ENCODE measurements around the gene FLNA.
A peak's percentile ranks its signal among the peaks of the same experiment; 100 is the strongest.
"Not testable (repeated sequence)": the region's sequence is repeated elsewhere in the genome, so short reads cannot be mapped to it uniquely, and the experiment has no call there.

FLNA gene, protein sequence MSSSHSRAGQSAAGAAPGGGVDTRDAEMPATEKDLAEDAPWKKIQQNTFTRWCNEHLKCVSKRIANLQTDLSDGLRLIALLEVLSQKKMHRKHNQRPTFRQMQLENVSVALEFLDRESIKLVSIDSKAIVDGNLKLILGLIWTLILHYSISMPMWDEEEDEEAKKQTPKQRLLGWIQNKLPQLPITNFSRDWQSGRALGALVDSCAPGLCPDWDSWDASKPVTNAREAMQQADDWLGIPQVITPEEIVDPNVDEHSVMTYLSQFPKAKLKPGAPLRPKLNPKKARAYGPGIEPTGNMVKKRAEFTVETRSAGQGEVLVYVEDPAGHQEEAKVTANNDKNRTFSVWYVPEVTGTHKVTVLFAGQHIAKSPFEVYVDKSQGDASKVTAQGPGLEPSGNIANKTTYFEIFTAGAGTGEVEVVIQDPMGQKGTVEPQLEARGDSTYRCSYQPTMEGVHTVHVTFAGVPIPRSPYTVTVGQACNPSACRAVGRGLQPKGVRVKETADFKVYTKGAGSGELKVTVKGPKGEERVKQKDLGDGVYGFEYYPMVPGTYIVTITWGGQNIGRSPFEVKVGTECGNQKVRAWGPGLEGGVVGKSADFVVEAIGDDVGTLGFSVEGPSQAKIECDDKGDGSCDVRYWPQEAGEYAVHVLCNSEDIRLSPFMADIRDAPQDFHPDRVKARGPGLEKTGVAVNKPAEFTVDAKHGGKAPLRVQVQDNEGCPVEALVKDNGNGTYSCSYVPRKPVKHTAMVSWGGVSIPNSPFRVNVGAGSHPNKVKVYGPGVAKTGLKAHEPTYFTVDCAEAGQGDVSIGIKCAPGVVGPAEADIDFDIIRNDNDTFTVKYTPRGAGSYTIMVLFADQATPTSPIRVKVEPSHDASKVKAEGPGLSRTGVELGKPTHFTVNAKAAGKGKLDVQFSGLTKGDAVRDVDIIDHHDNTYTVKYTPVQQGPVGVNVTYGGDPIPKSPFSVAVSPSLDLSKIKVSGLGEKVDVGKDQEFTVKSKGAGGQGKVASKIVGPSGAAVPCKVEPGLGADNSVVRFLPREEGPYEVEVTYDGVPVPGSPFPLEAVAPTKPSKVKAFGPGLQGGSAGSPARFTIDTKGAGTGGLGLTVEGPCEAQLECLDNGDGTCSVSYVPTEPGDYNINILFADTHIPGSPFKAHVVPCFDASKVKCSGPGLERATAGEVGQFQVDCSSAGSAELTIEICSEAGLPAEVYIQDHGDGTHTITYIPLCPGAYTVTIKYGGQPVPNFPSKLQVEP (N-terminal part only)

DNA sequence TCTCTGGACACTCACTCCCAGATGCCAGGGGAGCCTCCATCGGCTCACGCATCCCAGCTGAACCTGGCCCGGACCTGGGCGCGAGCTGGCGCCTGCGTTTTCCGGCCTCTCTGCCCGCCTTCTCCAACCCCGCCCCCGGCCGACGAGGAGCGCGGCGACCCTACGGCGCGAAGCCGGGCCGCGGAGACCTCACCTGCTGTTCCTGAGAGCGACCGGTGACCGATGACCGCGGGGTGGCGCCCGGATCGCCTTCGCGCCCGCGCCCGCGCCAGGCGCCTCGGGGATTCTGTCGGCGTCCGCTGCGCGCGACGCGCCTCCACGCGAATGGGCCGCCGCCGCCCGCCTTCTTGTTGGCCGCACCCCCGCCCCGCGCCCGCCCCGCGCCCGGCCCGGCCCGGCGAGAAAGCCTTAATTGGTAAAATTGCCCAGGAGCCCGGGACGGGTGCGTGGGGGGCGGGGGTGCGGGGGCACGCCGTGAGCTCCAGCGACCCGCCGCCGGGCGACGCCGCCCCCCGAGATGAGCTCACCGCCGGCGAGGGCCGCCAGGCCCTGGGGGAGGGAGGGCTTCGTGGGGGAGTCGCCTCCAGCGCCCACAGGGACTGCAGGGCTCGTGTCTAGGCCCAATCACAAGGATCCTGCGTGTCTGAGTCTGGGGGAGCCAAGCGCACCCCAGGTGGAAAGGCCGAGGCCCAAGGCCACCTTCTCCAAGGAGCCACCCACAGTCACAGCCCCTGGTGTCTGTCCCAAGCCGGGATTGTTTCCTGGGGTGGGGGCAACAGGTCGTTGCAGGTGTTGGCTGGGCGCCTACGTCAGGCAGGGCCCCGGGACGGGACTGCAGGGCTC, at the start of gene FLNA:
FLNA (minus strand) TSS at position 322 of the 843 bp plus-strand sequence. CDS start 3,389 bp downstream, outside the sequence.
- no peak for DNase-seq (ENCODE audit: low read depth in 2 of 2)

DNA sequence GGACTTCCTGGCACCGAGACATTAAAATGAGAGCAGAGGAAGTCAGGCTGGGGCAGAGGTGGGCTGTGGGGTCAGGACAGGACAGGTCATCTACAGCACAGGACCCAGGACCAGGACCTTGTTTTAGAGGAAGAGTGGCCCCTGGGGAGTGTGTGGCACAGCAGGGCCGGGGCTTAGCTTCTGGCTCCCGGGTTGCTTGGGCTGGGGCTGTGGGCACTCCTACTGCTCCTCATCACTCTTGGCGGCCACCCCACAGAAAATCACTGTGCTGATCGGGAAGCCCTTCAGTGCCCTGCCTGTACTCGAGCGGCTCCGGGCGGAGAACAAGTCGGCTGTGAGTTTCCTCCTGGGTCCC, 45.9 kb upstream of the FLNA start:
- no peak for DNase-seq (ENCODE audit: low read depth in 2 of 2)

DNA sequence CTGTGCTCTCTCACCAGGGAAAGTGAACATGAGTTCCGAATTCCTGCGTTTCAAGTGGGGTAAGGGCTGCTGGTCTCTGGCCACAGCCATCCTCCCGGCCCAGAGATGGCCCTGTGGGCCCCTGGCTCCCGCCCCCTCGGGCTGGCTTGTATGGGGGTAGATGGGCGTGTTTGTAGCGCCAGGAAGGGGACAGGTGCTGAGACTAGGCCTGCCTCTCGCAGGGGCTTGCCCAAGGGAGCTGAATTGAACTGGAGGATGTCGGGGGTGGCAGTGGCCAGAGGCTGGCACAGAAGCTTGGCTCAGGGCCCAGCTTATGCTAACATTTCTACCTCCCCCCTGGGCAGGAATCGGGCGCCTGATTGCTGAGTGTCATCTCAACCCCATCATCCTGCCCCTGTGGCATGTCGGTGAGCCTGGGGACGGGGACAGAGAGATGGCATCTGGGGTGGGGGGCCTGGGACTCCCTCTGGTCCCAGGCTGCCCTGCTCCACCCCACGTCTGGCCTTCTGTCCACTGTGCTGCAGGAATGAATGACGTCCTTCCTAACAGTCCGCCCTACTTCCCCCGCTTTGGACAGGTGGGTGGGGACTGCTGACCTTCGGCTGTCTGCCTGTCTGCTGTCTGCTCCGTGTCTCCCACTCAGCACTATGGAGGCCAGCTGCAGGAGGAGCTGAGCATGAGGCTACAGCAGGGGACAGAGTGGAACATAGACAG, 45.4 kb upstream of the FLNA start:
- DNase-seq (ENCODE audit: low read depth in 2 of 2): no peak

DNA sequence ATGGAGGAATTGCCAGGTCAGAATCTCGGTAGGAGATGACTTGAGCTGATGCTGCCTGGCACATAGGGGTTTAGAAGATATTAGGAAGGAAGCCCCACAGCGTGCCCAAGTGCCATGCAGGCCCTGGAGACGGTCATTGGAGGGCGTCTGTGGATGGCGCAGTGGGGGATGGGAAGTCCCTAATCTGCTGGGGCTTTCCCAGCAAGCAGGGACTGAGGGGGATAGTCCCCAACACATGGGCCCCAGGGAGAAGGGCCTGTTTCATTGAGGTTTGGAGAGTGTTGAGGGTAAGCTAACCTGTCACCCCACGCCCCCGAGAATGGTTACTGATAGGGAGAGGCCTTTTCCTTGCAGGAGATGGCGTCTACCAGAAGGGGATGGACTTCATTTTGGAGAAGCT, 44.8 kb upstream of the FLNA start:
- no peak for DNase-seq (ENCODE audit: low read depth in 2 of 2)

DNA sequence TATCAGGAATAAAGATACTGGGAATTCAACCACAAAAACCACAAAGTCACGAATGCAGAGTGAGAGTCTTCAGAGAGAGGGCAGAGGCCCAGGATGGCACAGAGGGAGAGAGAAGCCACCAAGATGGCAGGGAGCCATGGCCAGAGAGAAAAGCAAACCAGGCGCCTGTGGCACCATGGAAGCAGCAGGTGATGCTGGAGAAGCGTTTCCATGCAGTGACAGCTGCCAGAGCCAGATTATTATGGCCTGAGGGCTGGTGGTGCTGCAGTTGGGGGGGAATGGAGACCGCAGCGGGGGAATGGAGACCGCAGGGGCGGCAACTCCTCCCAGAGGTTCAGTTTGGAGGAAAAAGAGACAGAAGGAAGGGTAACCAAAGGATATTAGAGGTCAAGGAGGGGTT, 42.7 kb upstream of the FLNA start:
- DNase-seq (ENCODE audit: low read depth in 2 of 2): no peak

DNA sequence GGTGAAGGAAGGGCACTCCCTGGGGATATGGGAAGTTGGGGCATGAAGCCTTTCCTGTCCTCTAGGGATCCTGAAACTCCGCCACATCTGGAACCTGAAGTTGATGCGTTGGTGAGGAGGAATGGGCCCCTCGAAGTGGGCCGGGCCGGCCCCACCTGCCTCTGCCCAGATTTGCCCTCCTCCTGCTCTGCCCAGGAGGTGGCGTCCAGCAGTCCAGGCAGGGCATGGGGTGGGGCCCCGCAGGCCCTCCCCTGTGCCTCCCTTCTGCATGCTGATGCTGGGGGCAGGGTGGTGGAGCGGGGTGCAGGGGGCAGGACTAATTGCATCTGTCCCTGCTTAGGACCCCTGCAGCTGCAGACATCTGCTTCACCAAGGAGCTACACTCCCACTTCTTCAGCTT, 38.7 kb upstream of the FLNA start:
- no peak for DNase-seq (ENCODE audit: low read depth in 2 of 2)

DNA sequence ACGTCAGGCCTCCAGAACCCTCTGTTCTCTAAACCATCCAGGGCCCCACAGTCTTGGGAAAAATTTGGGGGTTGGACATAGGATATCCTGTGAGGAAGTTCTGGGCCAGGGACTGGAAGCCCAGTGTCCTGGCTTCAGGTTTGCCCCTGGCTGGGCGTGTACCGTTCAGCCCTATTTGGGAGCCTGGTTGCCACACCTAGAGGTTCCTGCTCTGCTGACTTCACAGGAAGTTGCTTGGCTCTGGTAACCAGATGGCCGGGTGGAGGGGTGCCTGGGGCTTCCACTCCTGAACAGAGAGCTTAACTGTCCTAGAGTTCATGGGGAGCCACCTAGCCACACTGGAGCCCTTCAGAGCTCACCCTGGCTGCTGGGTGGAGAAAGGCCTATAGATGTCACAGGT, 38.0 kb upstream of the FLNA start:
- no peak for DNase-seq (ENCODE audit: low read depth in 2 of 2)

DNA sequence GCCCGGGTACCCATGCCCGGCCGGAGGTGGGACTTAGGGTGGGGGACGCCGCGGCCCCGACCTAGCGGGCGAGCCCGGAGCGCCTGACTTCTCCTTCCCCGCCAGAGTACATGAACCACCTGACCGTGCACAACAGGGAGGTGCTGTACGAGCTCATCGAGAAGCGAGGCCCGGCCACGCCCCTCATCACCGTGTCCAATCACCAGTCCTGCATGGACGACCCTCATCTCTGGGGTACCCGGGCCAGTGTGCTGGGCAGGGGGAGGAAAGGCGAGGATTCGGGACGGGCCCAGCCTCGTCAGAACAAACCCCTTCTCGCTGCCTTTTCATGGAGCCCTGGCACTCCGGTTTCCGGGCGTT, 37.5 kb upstream of the FLNA start:
- DNase-seq (ENCODE audit: low read depth in 2 of 2): peak in 1 of 2 donors; percentile 30

DNA sequence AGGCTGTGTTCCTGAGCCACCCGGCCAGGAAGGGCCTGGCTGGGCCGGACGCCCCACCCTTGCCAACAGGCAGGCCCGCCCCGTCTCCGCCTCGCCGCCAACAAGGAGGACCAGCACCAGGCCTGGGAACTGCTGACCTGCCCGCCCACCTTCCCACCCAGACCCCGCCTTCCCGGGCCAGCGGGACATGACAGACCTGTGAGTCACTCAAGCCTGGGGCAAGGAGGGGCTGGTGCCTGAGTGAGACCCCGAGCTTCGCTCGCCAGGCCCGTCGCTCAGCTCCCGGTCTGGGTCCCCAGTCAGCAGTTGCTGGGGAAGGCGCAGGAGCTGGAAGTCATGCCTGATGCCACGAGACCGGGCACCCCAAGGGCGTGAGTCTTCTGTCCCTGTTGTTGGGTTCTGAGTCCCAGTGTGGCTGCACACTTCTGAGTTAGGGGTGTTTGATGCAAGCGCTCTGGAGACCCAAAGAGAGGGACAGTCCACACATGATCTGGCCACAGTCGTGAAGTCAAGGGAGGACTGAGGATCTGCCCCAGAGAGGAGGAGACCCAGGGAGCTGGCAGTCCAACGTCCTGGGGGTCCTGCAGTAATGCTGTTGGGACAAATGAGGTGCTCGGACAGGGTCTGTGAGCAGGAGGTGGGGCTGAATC, 34.9 kb upstream of the FLNA start, which contains the start of gene DNASE1L1:
DNASE1L1 (minus strand) TSS at position 33 of the 650 bp plus-strand sequence. CDS start 3,686 bp downstream, outside the sequence.
- no peak for DNase-seq (ENCODE audit: low read depth in 2 of 2)

DNA sequence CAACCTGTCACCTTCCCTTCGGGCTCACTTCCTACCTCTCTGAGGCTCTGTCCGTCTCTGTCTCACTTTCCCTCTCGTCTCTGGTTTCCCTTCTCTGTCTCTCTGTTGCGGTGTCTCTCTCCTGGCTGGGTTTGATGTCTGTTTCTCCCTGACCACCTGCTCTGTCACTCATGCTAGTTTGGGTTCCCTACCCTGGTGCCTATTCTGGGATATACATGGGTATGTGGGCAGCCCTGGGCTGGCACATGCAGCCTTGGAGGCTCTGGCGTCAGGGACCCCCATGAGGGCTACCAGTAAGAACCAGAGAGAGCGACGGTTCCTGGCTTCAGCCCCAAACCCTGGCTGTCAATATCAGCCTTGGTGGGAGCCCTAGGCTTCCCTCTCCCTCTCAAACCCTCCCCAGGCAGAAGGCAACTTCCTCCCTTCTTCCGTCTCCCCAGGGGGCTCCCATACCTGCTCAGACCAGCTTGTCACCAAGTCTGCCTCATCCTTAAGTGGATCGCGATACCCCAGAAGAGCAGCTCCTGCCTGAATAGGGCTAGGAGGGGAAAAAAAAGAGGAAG, 34.3 kb upstream of the FLNA start:
- no peak for DNase-seq (ENCODE audit: low read depth in 2 of 2)

DNA sequence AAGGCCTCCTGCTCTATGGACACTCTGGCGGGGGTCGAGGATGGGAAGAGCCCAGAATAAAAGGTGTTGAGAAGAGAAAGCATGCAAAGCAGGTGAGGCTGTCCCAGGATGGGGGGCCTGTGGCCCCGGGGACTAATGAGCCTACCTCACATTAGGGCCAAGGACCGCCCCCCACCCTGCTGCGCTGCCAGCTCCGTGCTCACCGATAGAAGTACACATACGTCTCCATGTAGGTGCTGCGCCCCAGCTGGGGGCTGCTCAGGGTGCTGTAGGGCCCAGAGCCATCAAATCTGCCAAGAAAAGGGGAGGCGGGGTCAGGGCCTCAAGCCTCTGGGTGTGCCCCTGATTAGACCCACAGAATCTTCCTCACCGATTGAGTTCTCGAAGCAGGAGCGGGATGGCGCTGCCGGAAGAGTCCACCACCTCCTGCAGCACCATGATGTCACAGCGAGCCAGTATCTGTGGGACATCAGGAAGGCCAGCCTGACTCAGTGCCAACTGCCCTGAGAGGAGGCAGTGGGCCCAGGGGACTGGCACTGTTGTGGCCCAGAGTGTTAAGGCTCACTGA, 30.3 kb upstream of the FLNA start:
- no peak for DNase-seq (ENCODE audit: low read depth in 2 of 2)

DNA sequence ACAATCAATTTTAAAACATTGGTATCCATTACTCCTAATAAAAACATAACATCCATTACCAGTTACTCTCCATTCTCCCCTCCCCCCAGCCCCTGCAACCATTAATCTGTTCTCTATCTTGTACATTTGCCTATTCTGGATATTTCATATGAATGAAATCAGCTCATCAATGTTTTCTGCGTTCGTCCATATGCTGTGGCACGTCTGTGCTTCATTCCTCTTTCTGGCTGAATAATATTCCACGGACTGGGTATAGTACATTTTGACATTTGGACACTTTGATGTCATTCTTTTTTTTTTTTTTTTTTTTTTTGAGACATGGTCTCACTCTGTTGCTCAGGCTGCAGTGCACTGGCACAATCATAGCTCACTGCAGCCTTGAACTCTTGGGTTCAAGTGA, 29.4 kb upstream of the FLNA start:
- no peak for DNase-seq (ENCODE audit: low read depth in 2 of 2)

DNA sequence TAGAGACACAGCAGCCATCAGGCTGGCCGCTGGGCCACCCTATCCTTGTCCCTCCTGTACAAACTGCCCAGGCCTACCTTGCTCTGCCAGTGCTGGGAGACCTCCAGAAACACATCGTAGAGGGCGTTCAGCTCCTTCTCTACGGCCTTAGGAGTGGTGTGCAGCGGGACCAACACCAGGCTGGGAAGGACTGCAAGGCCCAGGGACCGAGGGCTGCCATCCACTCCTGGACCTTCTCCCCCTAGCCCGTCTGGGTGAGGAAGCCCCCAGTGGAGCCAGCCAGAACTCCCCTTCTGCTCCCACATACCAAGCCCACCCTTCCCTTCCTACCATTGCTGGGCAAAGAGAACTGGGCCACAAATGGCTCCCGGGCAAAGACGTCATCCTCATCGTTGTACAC, 28.8 kb upstream of the FLNA start:
- no peak for DNase-seq (ENCODE audit: low read depth in 2 of 2)

DNA sequence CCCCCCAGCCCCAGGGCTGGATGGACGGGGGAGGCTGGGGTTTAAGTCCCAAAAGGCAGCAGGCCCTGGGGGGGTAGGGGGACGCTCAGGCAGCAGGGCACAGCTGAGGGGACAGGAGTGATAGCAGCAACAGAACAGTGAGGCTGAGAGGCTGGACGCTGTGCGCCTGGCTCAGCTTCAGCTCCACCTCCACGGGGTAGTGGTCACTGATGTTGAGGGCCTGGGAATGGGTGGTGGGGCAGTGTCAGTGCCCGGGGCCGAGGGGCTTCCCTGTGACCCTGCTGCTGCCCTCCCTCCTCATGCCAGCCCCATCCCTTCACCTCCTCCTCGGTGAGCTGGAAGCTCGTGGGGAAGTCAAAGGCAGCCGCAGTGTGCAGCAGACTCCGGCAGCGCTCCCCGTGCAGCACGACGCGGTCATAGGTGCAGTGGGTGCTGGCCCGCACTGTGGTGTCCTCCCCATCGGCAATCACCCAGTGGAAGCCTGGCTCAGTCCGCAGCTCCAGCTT, 28.2 kb upstream of the FLNA start:
- DNase-seq (ENCODE audit: low read depth in 2 of 2): no peak

DNA sequence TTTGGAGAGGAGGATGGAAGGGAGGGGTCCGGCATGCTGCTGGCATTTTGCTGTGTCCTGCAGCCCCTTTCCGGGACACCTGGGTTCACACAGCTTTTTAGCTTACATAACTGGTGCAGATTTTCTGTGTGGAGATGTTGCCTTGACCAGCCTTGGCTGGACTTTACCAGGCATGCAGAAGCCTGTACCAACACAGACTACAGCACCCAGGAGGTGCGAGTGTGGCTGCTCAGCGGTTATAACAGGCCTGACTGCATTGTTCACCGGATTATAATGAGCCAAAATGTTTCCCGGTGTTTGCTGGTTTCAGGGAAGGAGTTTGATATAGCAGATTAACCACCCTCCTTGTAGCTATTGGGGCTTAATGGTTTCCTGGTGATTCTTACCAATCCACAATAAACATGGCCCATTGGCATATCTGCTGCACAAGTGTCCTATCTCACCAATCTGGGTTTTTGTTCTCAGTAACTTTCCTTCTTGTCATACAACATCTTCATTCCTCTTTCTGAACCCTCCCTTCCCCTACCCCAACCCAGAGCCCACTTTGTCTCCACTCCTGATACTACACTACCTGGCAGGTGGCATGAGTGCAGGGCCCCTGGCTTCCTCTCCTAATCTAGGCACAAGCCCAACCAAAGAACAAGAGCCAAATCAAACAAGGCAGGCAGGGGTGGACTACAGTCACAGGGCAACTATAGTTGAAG, 27.6 kb upstream of the FLNA start:
- no peak for DNase-seq (ENCODE audit: low read depth in 2 of 2)

DNA sequence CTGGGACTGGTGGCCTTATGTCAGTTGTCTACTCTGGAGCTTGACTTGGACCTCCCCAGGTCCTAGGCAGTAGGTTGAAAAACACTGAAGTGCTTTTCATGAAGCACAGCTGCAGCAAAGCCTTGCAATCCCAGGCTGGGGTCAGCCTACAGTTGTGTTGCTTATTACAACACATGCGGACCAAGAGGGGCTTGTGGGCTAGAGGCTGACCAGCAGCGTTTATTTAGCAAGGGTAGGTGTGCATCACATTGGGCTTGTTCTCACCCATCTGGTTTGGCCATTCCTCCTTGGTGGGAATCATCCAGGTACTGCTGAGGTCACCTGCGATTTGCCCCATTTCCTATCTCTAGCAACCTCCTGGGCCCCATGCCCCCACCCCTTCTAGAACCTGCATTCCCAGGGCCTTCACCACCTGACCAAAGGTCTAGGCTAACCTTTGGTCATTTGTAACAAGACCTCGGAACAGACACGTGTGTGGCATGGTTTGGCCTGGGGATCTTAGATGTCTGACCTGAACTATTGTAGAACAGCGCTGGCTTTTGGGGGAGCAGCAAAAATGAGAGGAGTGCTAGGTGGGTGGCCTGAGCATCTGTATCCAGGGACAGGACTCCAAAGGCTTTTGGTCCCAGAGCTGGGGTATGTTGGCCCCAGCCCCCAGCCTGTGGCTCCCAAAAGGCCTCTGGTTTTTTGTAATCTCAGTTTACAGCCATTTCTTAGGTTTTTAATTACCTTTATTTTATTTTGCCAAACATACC, 26.8 kb upstream of the FLNA start:
- DNase-seq (ENCODE audit: low read depth in 2 of 2): no peak

DNA sequence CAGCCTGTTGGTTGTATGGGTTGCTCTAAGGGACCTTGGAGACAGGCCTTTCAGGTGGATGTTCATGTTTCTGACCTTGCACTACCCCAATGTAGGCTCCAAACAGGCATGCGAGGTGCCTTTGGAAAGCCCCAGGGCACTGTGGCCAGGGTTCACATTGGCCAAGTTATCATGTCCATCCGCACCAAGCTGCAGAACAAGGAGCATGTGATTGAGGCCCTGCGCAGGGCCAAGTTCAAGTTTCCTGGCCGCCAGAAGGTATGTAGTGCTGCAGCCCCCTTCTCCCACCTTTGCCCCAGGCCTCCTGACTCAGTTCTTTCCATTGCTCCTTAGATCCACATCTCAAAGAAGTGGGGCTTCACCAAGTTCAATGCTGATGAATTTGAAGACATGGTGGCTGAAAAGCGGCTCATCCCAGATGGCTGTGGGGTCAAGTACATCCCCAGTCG, 26.0 kb upstream of the FLNA start:
- not testable (repeated sequence) for DNase-seq (ENCODE audit: low read depth in 2 of 2)
